Occipital lobe (tissue), 2 donors: ENCODE data around the gene RNMT. TPM values are rescaled to one million over a fixed set of nuclear protein-coding genes. Genes with fewer than 3 reads are reported as not detected.
"Not testable (repeated sequence)": the region's sequence is repeated elsewhere in the genome, so short reads cannot be mapped to it uniquely, and the experiment has no call there.

Source experiments
- DNase-seq: peaks from one replicate; lab custom pipeline; 2025; lab: John Stamatoyannopoulos, UW
- total RNA-seq: library from RNA; depleted of rRNA; stranded (reverse); fragments of >200 nt; gene quantifications from one replicate; pipeline ENCODE4 v1.2.3, GENCODE V29; 2014

The RNMT gene
- total RNA-seq, 1 donor from 2014 or later, result 55.2 TPM

- no peak for DNase-seq
Measured at GRCh38 chr18:13735681-13736080, 9.2 kb downstream of the RNMT start.

- no peak for DNase-seq
Measured at GRCh38 chr18:13745696-13746095, 19.2 kb downstream of the RNMT start.

- DNase-seq, result no peak
Measured at GRCh38 chr18:13746633-13747032, 20.2 kb downstream of the RNMT start.

- DNase-seq, result not testable (repeated sequence)
Measured at GRCh38 chr18:13751599-13751998, 25.1 kb downstream of the RNMT start.

- no peak for DNase-seq
Measured at GRCh38 chr18:13756261-13756660, 29.8 kb downstream of the RNMT start.

- no peak for DNase-seq
Measured at GRCh38 chr18:13756671-13757070, 30.2 kb downstream of the RNMT start.

- DNase-seq, result no peak
Measured at GRCh38 chr18:13758622-13759021, 32.1 kb downstream of the RNMT start.

- DNase-seq, result no peak
Measured at GRCh38 chr18:13760047-13760446, 33.6 kb downstream of the RNMT start.

- no peak for DNase-seq
Measured at GRCh38 chr18:13762690-13763439, 36.4 kb downstream of the RNMT start.

GRCh38 chr18:13775058-13775457 lies 48.6 kb downstream of the RNMT start:
- no peak for DNase-seq

- no peak for DNase-seq
Measured at GRCh38 chr18:13791181-13791580, 64.7 kb downstream of the RNMT start.

GRCh38 chr18:13793819-13794218 lies 67.3 kb downstream of the RNMT start:
- DNase-seq, result no peak

- no peak for DNase-seq
Measured at GRCh38 chr18:13796515-13796914, 70.0 kb downstream of the RNMT start.

GRCh38 chr18:13797157-13797611 lies 70.7 kb downstream of the RNMT start:
- DNase-seq, result no peak

GRCh38 chr18:13799396-13799795 lies 72.9 kb downstream of the RNMT start:
- DNase-seq, result no peak

- DNase-seq, result peak; percentile 51
Measured at GRCh38 chr18:13800505-13801259, 74.2 kb downstream of the RNMT start.

GRCh38 chr18:13801260-13801601 lies 74.8 kb downstream of the RNMT start:
- no peak for DNase-seq

- no peak for DNase-seq
Measured at GRCh38 chr18:13804305-13804704, 77.8 kb downstream of the RNMT start.

GRCh38 chr18:13808294-13809042 lies 82.0 kb downstream of the RNMT start:
- DNase-seq, result no peak

- no peak for DNase-seq
Measured at GRCh38 chr18:13809043-13809430, 82.6 kb downstream of the RNMT start.

- no peak for DNase-seq
Measured at GRCh38 chr18:13809531-13810255, 83.2 kb downstream of the RNMT start.
